HG02759 (cell line): ENCODE data around the gene SAMSN1.

Source experiments
- ATAC-seq: cut with Tn5 transposase; IDR thresholded peaks from one replicate; pipeline ENCODE4 v1.9.1; 2021; ENCODE audit warnings: mild to moderate bottlenecking, moderate library complexity; ENCODE audit not compliant: unreplicated experiment

SAMSN1 gene

GRCh38 chr21:14545906-14546480 is at the start of gene SAMSN1:
SAMSN1 (minus strand) TSS chr21:14546315; CDS start chr21:14546261, 54 bp downstream.
- ATAC-seq: peak; percentile 84

GRCh38 chr21:14595449-14595848 is 49.3 kb upstream of the SAMSN1 start:
- no peak for ATAC-seq

GRCh38 chr21:14594967-14595366 is 48.9 kb upstream of the SAMSN1 start:
- ATAC-seq: no peak

GRCh38 chr21:14593230-14593629 is 47.1 kb upstream of the SAMSN1 start:
- ATAC-seq: no peak

GRCh38 chr21:14592296-14593000 is 46.3 kb upstream of the SAMSN1 start:
- ATAC-seq: no peak

GRCh38 chr21:14591882-14592281 is 45.8 kb upstream of the SAMSN1 start:
- ATAC-seq: peak; percentile 45

GRCh38 chr21:14591377-14591776 is 45.3 kb upstream of the SAMSN1 start:
- ATAC-seq: peak; percentile 42

GRCh38 chr21:14589855-14590563 is 43.9 kb upstream of the SAMSN1 start:
- ATAC-seq: peak; percentile 84

GRCh38 chr21:14587266-14587665 is 41.2 kb upstream of the SAMSN1 start:
- ATAC-seq: no peak

GRCh38 chr21:14585122-14585521 is 39.0 kb upstream of the SAMSN1 start:
- no peak for ATAC-seq

GRCh38 chr21:14584357-14585095 is 38.4 kb upstream of the SAMSN1 start:
- no peak for ATAC-seq

- ATAC-seq: no peak
Observed at GRCh38 chr21:14583629-14584255, 37.6 kb upstream of the SAMSN1 start.

- no peak for ATAC-seq
Observed at GRCh38 chr21:14582934-14583628, 37.0 kb upstream of the SAMSN1 start.

GRCh38 chr21:14581902-14582457 is 35.9 kb upstream of the SAMSN1 start:
- no peak for ATAC-seq

- no peak for ATAC-seq
Observed at GRCh38 chr21:14573244-14573643, 27.1 kb upstream of the SAMSN1 start.

- peak; percentile 52 for ATAC-seq
Observed at GRCh38 chr21:14572204-14572780, 26.2 kb upstream of the SAMSN1 start.

GRCh38 chr21:14569868-14570267 is 23.8 kb upstream of the SAMSN1 start:
- ATAC-seq: no peak

GRCh38 chr21:14569026-14569621 is 23.0 kb upstream of the SAMSN1 start:
- no peak for ATAC-seq
